Measurements from ENCODE around the gene ASB16. TPM values are rescaled to one million over a fixed set of nuclear protein-coding genes. Genes with fewer than 3 reads are reported as not detected.

The ASB16 gene
- total and polyA plus RNA-seq, 10 of the 15 experiments (the other 5 are each of a cell fraction or from before 2014, with no cell fraction given) = 0.07 to 1.1 (median 0.44) TPM; not detected in 5

DNA sequence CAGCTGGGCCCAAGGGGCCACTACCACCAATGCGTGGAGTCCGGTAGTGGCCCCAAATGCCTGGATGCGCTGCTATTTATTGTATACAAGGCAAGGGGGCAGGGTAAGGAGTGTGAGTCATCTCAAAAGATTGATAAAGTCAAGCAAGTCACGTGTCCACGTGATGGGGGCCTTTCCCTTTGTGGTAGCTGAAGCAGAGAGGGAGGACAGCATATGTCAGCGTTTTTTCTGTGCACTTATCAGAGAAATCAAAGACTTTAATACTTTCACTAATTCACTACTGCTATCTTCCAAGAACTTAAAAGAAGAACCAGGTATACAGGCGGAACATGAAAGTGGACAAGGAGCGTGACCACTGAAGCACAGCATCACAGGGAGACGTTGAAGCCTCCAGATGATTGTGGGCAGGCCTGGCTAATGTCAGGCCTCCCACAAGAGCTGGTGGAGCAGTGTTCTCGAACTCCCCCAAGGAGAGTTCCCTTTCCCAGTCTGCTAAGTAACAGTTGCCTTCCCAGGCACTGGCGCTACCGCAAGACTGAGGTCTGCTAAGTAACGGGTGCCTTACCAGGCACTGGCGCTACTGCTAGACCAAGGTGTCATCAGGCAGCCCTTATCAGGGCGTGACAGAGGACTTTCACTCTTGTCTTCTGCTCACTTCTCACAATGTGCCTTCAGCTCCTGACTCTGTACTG is 10.8 kb upstream of the ASB16 start (continued):
- TF ChIP-seq BCL3 (IDR thresholded peaks at IDR 0.05; ENCODE audit: borderline replicate concordance, insufficient read depth, low read depth, low read length, poor library complexity, severe bottlenecking) (no peak), SP1 (IDR thresholded peaks at IDR 0.05; ENCODE audit: low read depth, low read length) (no peak), ZNF274 (IDR thresholded peaks at IDR 0.05; ENCODE audit: insufficient read depth, insufficient read length) (no peak), DPF2 (IDR thresholded peaks at IDR 0.05) (no peak), RAD51 (IDR thresholded peaks at IDR 0.05) (peak; percentile 92), NFIC (IDR thresholded peaks at IDR 0.05; ENCODE audit: low read depth, low read length) (peak; percentile 18; the same call in 1 of the 2 replicates), ZNF207 (IDR thresholded peaks at IDR 0.05; ENCODE audit: borderline replicate concordance) (no peak), FOXM1 (IDR thresholded peaks at IDR 0.05; ENCODE audit: low read depth, low read length) (no peak), IRF4 (IDR thresholded peaks at IDR 0.05; ENCODE audit: low read depth, low read length) (0 out of 2 replicates have a peak, but pooled peaks have one; percentile 23), SRF (IDR thresholded peaks at IDR 0.05; ENCODE audit: low read depth in 2 of 2, low read length in 2 of 2) (no peak), STAT1 (conservative IDR thresholded peaks at IDR 0.05) (no peak), WRNIP1 (IDR thresholded peaks at IDR 0.05; ENCODE audit: borderline replicate concordance, low read depth, low read length) (no peak), HDAC2 (IDR thresholded peaks at IDR 0.05) (no peak), RB1 (IDR thresholded peaks at IDR 0.05; ENCODE audit: borderline replicate concordance) (no peak), PML (IDR thresholded peaks at IDR 0.05; ENCODE audit: low read length) (no peak), MXI1 (IDR thresholded peaks at IDR 0.05; ENCODE audit: low read depth, low read length) (no peak), HCFC1 (IDR thresholded peaks at IDR 0.05; ENCODE audit: low read length) (no peak), GABPA (IDR thresholded peaks at IDR 0.05; ENCODE audit: low read depth) (no peak), CBFB (IDR thresholded peaks at IDR 0.05; ENCODE audit: low read depth) (0 out of 2 replicates have a peak, but pooled peaks have one; percentile 38), TBL1XR1 (IDR thresholded peaks at IDR 0.05; ENCODE audit: low read depth, low read length) (no peak), FOS (IDR thresholded peaks at IDR 0.05; ENCODE audit: borderline replicate concordance, extremely low read depth, insufficient read length) (no peak), BACH1 (IDR thresholded peaks at IDR 0.05; ENCODE audit: borderline replicate concordance) (no peak)
- TF ChIP-seq, protein P1, sequence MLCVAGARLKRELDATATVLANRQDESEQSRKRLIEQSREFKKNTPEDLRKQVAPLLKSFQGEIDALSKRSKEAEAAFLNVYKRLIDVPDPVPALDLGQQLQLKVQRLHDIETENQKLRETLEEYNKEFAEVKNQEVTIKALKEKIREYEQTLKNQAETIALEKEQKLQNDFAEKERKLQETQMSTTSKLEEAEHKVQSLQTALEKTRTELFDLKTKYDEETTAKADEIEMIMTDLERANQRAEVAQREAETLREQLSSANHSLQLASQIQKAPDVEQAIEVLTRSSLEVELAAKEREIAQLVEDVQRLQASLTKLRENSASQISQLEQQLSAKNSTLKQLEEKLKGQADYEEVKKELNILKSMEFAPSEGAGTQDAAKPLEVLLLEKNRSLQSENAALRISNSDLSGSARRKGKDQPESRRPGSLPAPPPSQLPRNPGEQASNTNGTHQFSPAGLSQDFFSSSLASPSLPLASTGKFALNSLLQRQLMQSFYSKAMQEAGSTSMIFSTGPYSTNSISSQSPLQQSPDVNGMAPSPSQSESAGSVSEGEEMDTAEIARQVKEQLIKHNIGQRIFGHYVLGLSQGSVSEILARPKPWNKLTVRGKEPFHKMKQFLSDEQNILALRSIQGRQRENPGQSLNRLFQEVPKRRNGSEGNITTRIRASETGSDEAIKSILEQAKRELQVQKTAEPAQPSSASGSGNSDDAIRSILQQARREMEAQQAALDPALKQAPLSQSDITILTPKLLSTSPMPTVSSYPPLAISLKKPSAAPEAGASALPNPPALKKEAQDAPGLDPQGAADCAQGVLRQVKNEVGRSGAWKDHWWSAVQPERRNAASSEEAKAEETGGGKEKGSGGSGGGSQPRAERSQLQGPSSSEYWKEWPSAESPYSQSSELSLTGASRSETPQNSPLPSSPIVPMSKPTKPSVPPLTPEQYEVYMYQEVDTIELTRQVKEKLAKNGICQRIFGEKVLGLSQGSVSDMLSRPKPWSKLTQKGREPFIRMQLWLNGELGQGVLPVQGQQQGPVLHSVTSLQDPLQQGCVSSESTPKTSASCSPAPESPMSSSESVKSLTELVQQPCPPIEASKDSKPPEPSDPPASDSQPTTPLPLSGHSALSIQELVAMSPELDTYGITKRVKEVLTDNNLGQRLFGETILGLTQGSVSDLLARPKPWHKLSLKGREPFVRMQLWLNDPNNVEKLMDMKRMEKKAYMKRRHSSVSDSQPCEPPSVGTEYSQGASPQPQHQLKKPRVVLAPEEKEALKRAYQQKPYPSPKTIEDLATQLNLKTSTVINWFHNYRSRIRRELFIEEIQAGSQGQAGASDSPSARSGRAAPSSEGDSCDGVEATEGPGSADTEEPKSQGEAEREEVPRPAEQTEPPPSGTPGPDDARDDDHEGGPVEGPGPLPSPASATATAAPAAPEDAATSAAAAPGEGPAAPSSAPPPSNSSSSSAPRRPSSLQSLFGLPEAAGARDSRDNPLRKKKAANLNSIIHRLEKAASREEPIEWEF (IDR thresholded peaks at IDR 0.05; ENCODE audit: insufficient replicate concordance, low read depth, low read length) = no peak
- TF ChIP-seq, protein P2, sequence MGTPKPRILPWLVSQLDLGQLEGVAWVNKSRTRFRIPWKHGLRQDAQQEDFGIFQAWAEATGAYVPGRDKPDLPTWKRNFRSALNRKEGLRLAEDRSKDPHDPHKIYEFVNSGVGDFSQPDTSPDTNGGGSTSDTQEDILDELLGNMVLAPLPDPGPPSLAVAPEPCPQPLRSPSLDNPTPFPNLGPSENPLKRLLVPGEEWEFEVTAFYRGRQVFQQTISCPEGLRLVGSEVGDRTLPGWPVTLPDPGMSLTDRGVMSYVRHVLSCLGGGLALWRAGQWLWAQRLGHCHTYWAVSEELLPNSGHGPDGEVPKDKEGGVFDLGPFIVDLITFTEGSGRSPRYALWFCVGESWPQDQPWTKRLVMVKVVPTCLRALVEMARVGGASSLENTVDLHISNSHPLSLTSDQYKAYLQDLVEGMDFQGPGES (IDR thresholded peaks at IDR 0.05) = no peak
- TF ChIP-seq, protein P3, sequence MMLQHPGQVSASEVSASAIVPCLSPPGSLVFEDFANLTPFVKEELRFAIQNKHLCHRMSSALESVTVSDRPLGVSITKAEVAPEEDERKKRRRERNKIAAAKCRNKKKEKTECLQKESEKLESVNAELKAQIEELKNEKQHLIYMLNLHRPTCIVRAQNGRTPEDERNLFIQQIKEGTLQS (IDR thresholded peaks at IDR 0.05; ENCODE audit: borderline replicate concordance, extremely low read depth, low read depth, low read length) = peak; percentile 43; the same call in 1 of the 2 replicates
